GM23338 (cell line): ENCODE data around the gene RNF217. TPM values are rescaled to one million over a fixed set of nuclear protein-coding genes. Genes with fewer than 3 reads are reported as not detected.

Source experiments
- ATAC-seq: fragments of 200-7000 bp; cut with Tn5 transposase; 3 replicates; pipeline ENCODE4 v1.9.1; 2020
- DNase-seq: peaks from one replicate; pipeline ENCODE4 v3.0.0-alpha.2; 2015; ENCODE audit warnings: low spot score
- H2AFZ ChIP-seq: fragments of 200-600 bp; sonication (generic); 2 replicates; pipeline ENCODE4 v1.8.0; 2016; ENCODE audit warnings: antibody characterized with exemption, mild to moderate bottlenecking, moderate library complexity
- H3F3A ChIP-seq: fragments of 200-600 bp; sonication (generic); replicated peaks from 2 replicates; pipeline ENCODE4 v1.8.0; 2017; ENCODE audit warnings: antibody characterized with exemption, mixed run types, low read depth
- H3K27ac ChIP-seq: fragments of 200-600 bp; sonication (generic); 2 replicates; pipeline ENCODE4 v1.6.1; 2016; ENCODE audit warnings: low read depth
- H3K27me3 ChIP-seq: fragments of 200-600 bp; sonication (generic); 2 replicates; pipeline ENCODE4 v1.8.0; 2016; ENCODE audit warnings: mild to moderate bottlenecking, mixed run types, moderate library complexity; ENCODE audit not compliant: insufficient read depth
- H3K36me3 ChIP-seq: fragments of 200-600 bp; sonication (generic); 2 replicates; pipeline ENCODE4 v1.8.0; 2016; ENCODE audit warnings: mild to moderate bottlenecking; ENCODE audit not compliant: insufficient read depth
- H3K4me1 ChIP-seq: fragments of 200-600 bp; sonication (generic); 2 replicates; pipeline ENCODE4 v1.8.0; 2016; ENCODE audit warnings: mild to moderate bottlenecking, moderate library complexity; ENCODE audit not compliant: insufficient read depth
- H3K4me2 ChIP-seq: fragments of 200-600 bp; sonication (generic); 2 replicates; pipeline ENCODE4 v1.7.1; 2017; ENCODE audit warnings: mixed run types
- H3K4me3 ChIP-seq: fragments of 200-600 bp; sonication (generic); 2 replicates; pipeline ENCODE4 v1.6.1; 2016; ENCODE audit warnings: mixed run types
- H3K79me2 ChIP-seq: fragments of 200-600 bp; sonication (generic); replicated peaks from 2 replicates; pipeline ENCODE4 v1.8.0; 2017; ENCODE audit warnings: mild to moderate bottlenecking; ENCODE audit not compliant: insufficient read depth
- H3K9me2 ChIP-seq: fragments of 200-600 bp; sonication (generic); 2 replicates; pipeline ENCODE4 v1.8.0; 2017; ENCODE audit not compliant: insufficient read depth
- H4K20me1 ChIP-seq: fragments of 200-600 bp; sonication (generic); replicated peaks from 2 replicates; pipeline ENCODE4 v1.8.0; 2017; ENCODE audit warnings: mild to moderate bottlenecking; ENCODE audit not compliant: insufficient read depth
- H3K27ac Mint-ChIP-seq: 2 replicates; pipeline ENCODE4 v1.8.0; 2020; ENCODE audit warnings: inconsistent platforms, mild to moderate bottlenecking, moderate library complexity, mixed read lengths
- H3K27me3 Mint-ChIP-seq: 3 replicates; pipeline ENCODE4 v1.8.0; 2022; ENCODE audit warnings: low read depth, mild to moderate bottlenecking, moderate library complexity, mixed read lengths, inconsistent platforms; ENCODE audit not compliant: insufficient read depth, poor library complexity
- H3K36me3 Mint-ChIP-seq: 3 replicates; pipeline ENCODE4 v1.8.0; 2021; ENCODE audit warnings: low read depth, mild to moderate bottlenecking, inconsistent platforms, moderate library complexity, mixed read lengths
- H3K4me1 Mint-ChIP-seq: 3 replicates; pipeline ENCODE4 v1.8.0; 2020; ENCODE audit warnings: mild to moderate bottlenecking, inconsistent platforms, mixed read lengths
- H3K4me3 Mint-ChIP-seq: 3 replicates; pipeline ENCODE4 v1.8.0; 2021; ENCODE audit warnings: moderate library complexity, mild to moderate bottlenecking, inconsistent platforms, mixed read lengths
- H3K9me3 Mint-ChIP-seq: 3 replicates; pipeline ENCODE4 v1.8.0; 2020; ENCODE audit warnings: moderate library complexity, mild to moderate bottlenecking, inconsistent platforms, mixed read lengths
- EZH2 ChIP-seq: fragments of 200-600 bp; sonication (generic); IDR thresholded peaks from one replicate; pipeline ENCODE4 v1.8.0; 2017; ENCODE audit warnings: antibody characterized with exemption, mild to moderate bottlenecking, low read depth; ENCODE audit not compliant: unreplicated experiment
- JUNB ChIP-seq: IDR thresholded peaks from one replicate; pipeline ENCODE4 v1.6.1; 2016; ENCODE audit warnings: antibody characterized with exemption; ENCODE audit not compliant: unreplicated experiment
- REST ChIP-seq: IDR thresholded peaks from one replicate; pipeline ENCODE4 v1.6.1; 2018; ENCODE audit warnings: antibody characterized with exemption; ENCODE audit not compliant: unreplicated experiment
- STAT1 ChIP-seq: IDR thresholded peaks from one replicate; pipeline ENCODE4 v1.6.1; 2016; ENCODE audit warnings: antibody characterized with exemption; ENCODE audit not compliant: unreplicated experiment
- ZNF114 ChIP-seq: fragments of 250-450 bp; sonication (Bioruptor Pico); IDR thresholded peaks from 2 replicates; pipeline ENCODE4 v1.5.0; 2020; ENCODE audit warnings: mild to moderate bottlenecking, moderate library complexity
- ZNF331 ChIP-seq: fragments of 250-450 bp; sonication (Bioruptor Pico); IDR thresholded peaks from 2 replicates; pipeline ENCODE4 v1.5.0; 2020; ENCODE audit warnings: low read depth, mild to moderate bottlenecking, moderate library complexity
- ZNF462 ChIP-seq: fragments of 250-450 bp; sonication (Bioruptor Pico); IDR thresholded peaks from 2 replicates; pipeline ENCODE4 v1.5.0; 2020; ENCODE audit warnings: mild to moderate bottlenecking, moderate library complexity
- polyA plus RNA-seq: library from polyadenylated mRNA; unstranded; fragments of >200 nt; fragmentation: Nextera tagmentation; extraction: Ambion mirVana; gene quantifications from 2 replicates; pipeline ENCODE4 v1.2.1, GENCODE V29; 2016
- total RNA-seq: library from RNA; depleted of rRNA; stranded (reverse); fragments of >200 nt; shearing (Covaris generic); gene quantifications from 2 replicates; pipeline ENCODE4 v1.2.3, GENCODE V29; 2014

RNF217 gene
- total and polyA plus RNA-seq, 2 experiments from 2014 or later, result 1.7 to 6.2 TPM

GRCh38 chr6:124984668-124985338, 22.6 kb downstream of the RNF217 start:
- no peak overlapping the region for H3K4me2 ChIP-seq
- no peaks in the 10 kb centered on the region for H4K20me1 ChIP-seq
- H3K4me3 ChIP-seq, result no peak overlapping the region
- no peaks in the 10 kb centered on the region for H3F3A ChIP-seq
- H3K27ac ChIP-seq, result no peak overlapping the region
- Mint-ChIP-seq H3K27ac (no peak overlapping the region), H3K27me3 (no peaks in the 10 kb centered on the region), H3K9me3 (peaks cover 2% of the 10 kb centered on the region; the same call in 1 of the 3 replicates), H3K4me3 (no peak overlapping the region), H3K4me1 (peaks cover 5% of the 10 kb centered on the region; the same call in 1 of the 3 replicates), H3K36me3 (peaks cover 9% of the 10 kb centered on the region)
- no peaks in the 10 kb centered on the region for H3K9me2 ChIP-seq
- H3K36me3 ChIP-seq, result no peaks in the 10 kb centered on the region
- H3K79me2 ChIP-seq, result no peaks in the 10 kb centered on the region
- no peak overlapping the region for H2AFZ ChIP-seq
- no peak for DNase-seq
- H3K27me3 ChIP-seq, result no peaks in the 10 kb centered on the region
- no peaks in the 10 kb centered on the region for H3K4me1 ChIP-seq
- TF ChIP-seq REST, result no peak
- no peak for TF ChIP-seq JUNB
- TF ChIP-seq ZNF331 (CRISPR knock-in tag), result no peak
- no peak for TF ChIP-seq EZH2
- no peak for TF ChIP-seq ZNF114 (CRISPR knock-in tag)
- no peak for TF ChIP-seq ZNF462 (CRISPR knock-in tag)
- no peak for TF ChIP-seq STAT1
- no peak for ATAC-seq
